ENCODE results near the gene C1orf74.
A peak's percentile ranks its signal among the peaks of the same experiment; 100 is the strongest.

Gene C1orf74

DNA sequence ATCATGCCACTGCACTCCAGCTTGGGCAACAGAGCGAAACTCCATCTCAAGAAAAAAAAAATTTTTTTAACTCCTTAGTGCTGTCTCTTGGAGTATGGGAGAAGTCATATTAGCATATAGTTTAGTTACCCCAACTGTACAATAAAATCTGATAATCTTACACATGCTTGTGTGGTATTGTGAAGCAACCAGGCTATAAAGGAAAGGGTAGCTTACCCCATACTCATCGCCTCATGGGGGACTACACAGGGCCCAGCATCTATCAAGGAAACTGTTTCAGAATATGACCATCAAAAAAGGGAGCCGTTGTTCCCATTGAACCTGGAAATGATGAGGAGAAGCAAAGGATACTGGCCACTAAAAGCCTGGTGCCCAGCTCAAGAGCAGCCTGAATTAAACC is 31.5 kb downstream of the C1orf74 start:
- Histone ChIP-seq H3K36me3 (ENCODE audit: control insufficient read depth, insufficient read depth, low read length) (no peaks in the 10 kb centered on the region), H3K27me3 (replicated peaks; ENCODE audit: control insufficient read depth, insufficient read depth, low read length) (no peaks in the 10 kb centered on the region), H3K4me3 (replicated peaks; ENCODE audit: low read depth, low read length) (no peak overlapping the region)
- no peak for DNase-seq (ENCODE audit: extremely low read depth, insufficient read length)
- TF ChIP-seq CTCF (IDR thresholded peaks at IDR 0.05; ENCODE audit: insufficient read depth, low read length, poor library complexity, severe bottlenecking): no peak

GRCh38 chr1:209751627-209752231 is 32.6 kb downstream of the C1orf74 start:
- H3K27me3 ChIP-seq (replicated peaks; ENCODE audit: control insufficient read depth, insufficient read depth, low read length): no peaks in the 10 kb centered on the region
- no peak for TF ChIP-seq CTCF (IDR thresholded peaks at IDR 0.05; ENCODE audit: insufficient read depth, low read length, poor library complexity, severe bottlenecking)
- DNase-seq (ENCODE audit: extremely low read depth, insufficient read length): peak; percentile 73
- peak overlapping the region; percentile 27 for H3K4me3 ChIP-seq (replicated peaks; ENCODE audit: low read depth, low read length)
- no peaks in the 10 kb centered on the region for H3K36me3 ChIP-seq (ENCODE audit: control insufficient read depth, insufficient read depth, low read length)

- Histone ChIP-seq H3K27me3 (replicated peaks; ENCODE audit: control insufficient read depth, insufficient read depth, low read length) (no peaks in the 10 kb centered on the region), H3K4me3 (replicated peaks; ENCODE audit: low read depth, low read length) (no peak overlapping the region), H3K36me3 (ENCODE audit: control insufficient read depth, insufficient read depth, low read length) (no peaks in the 10 kb centered on the region)
- no peak for TF ChIP-seq CTCF (IDR thresholded peaks at IDR 0.05; ENCODE audit: insufficient read depth, low read length, poor library complexity, severe bottlenecking)
- DNase-seq (ENCODE audit: extremely low read depth, insufficient read length): no peak
Observed at GRCh38 chr1:209749670-209750323, 34.6 kb downstream of the C1orf74 start.

DNA sequence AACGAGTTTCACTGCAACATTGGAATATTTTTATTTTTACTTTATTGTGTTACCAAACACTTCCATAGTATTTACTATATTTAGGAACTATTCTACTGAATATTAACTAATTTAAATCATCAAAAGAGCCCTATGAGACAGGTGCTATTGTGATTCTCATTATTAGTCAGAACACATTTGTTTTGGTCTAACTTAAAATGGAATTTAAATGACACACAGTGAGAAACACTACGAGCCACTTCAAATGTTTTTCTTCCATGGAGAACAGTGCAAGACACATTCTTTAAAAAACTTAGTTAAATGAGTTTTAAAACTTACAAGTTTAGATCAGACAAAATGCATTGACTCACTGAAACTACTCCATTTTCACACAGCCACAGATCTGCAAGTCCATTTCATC is 35.2 kb downstream of the C1orf74 start:
- no peak for TF ChIP-seq CTCF (IDR thresholded peaks at IDR 0.05; ENCODE audit: insufficient read depth, low read length, poor library complexity, severe bottlenecking)
- no peaks in the 10 kb centered on the region for H3K36me3 ChIP-seq (ENCODE audit: control insufficient read depth, insufficient read depth, low read length)
- H3K4me3 ChIP-seq (replicated peaks; ENCODE audit: low read depth, low read length): no peak overlapping the region
- no peak for DNase-seq (ENCODE audit: extremely low read depth, insufficient read length)
- H3K27me3 ChIP-seq (replicated peaks; ENCODE audit: control insufficient read depth, insufficient read depth, low read length): no peaks in the 10 kb centered on the region

- H3K27me3 ChIP-seq (replicated peaks; ENCODE audit: control insufficient read depth, insufficient read depth, low read length): no peaks in the 10 kb centered on the region
- no peak overlapping the region for H3K4me3 ChIP-seq (replicated peaks; ENCODE audit: low read depth, low read length)
- H3K36me3 ChIP-seq (ENCODE audit: control insufficient read depth, insufficient read depth, low read length): no peaks in the 10 kb centered on the region
- no peak for DNase-seq (ENCODE audit: extremely low read depth, insufficient read length)
- TF ChIP-seq CTCF (IDR thresholded peaks at IDR 0.05; ENCODE audit: insufficient read depth, low read length, poor library complexity, severe bottlenecking): no peak
Observed at GRCh38 chr1:209748620-209749019, 35.7 kb downstream of the C1orf74 start.

Data from GM06990 (cell line).